PC-3 (cell line): ENCODE data around the gene SLC51A. TPM values are rescaled to one million over a fixed set of nuclear protein-coding genes. Genes with fewer than 3 reads are reported as not detected.

ENCODE experiments used
- ATAC-seq: fragments of 200-7000 bp; cut with Tn5 transposase; 2 replicates; pipeline ENCODE4 v1.9.1; 2020; ENCODE audit warnings: mild to moderate bottlenecking, moderate library complexity
- BruUV-seq: library from RNA; stranded (reverse); fragments of 400-500 nt; replicated peaks from 2 replicates; lab custom pipeline; 2021; lab: Mats Ljungman, UMichigan
- CTCF ChIA-PET: fragments of 300-600 bp; sonication (Branson Sonifier 250); formaldehyde crosslinking; loops from one replicate; lab custom pipeline; 2022; ENCODE audit warnings: antibody characterized with exemption; lab: Charles Lee
- POLR2A ChIA-PET: fragments of 300-600 bp; sonication (Branson Sonifier 250); formaldehyde crosslinking; loops from one replicate; lab custom pipeline; 2022; ENCODE audit warnings: antibody characterized with exemption; ENCODE audit not compliant: unreplicated experiment; lab: Charles Lee
- DNase-seq: peaks from one replicate; pipeline ENCODE4 v3.0.0-alpha.2; 2015
- H2AFZ ChIP-seq: fragments of 300-600 bp; sonication (generic); 2 replicates; pipeline ENCODE4 v1.6.0; 2016; ENCODE audit warnings: antibody characterized with exemption, low read length
- H3F3A ChIP-seq: fragments of 300-600 bp; sonication (generic); one replicate; pipeline ENCODE4 v1.6.0; 2017; ENCODE audit warnings: antibody characterized with exemption, low read length, control low read depth, mild to moderate bottlenecking; ENCODE audit not compliant: unreplicated experiment
- H3K27ac ChIP-seq: fragments of 300-600 bp; sonication (generic); 2 replicates; pipeline ENCODE4 v1.5.1; 2016; ENCODE audit warnings: mild to moderate bottlenecking, low read length
- H3K27me3 ChIP-seq: fragments of 300-600 bp; sonication (generic); 2 replicates; pipeline ENCODE4 v1.6.1; 2016; ENCODE audit warnings: low read length, mixed read lengths
- H3K36me3 ChIP-seq: fragments of 300-600 bp; sonication (generic); 2 replicates; pipeline ENCODE4 v1.6.1; 2016; ENCODE audit warnings: low read depth, mixed run types, low read length, mixed read lengths
- H3K4me1 ChIP-seq: fragments of 300-600 bp; sonication (generic); 2 replicates; pipeline ENCODE4 v1.5.1; 2016; ENCODE audit warnings: low read length; ENCODE audit not compliant: insufficient read depth
- H3K4me2 ChIP-seq: fragments of 300-600 bp; sonication (generic); 2 replicates; pipeline ENCODE4 v1.6.0; 2016; ENCODE audit warnings: low read length
- H3K4me3 ChIP-seq: fragments of 300-600 bp; sonication (generic); 2 replicates; pipeline ENCODE4 v1.5.1; 2016; ENCODE audit warnings: mild to moderate bottlenecking, low read length, mixed read lengths
- H3K79me2 ChIP-seq: fragments of 300-600 bp; sonication (generic); 2 replicates; pipeline ENCODE4 v1.6.1; 2017; ENCODE audit warnings: low read length, mixed read lengths
- H3K9ac ChIP-seq: fragments of 300-600 bp; sonication (generic); 2 replicates; pipeline ENCODE4 v1.6.0; 2016; ENCODE audit warnings: mild to moderate bottlenecking, low read length
- H3K9me2 ChIP-seq: fragments of 300-600 bp; sonication (generic); replicated peaks from 2 replicates; pipeline ENCODE4 v1.6.1; 2016; ENCODE audit warnings: mixed run types, low read length, mixed read lengths
- H3K9me3 ChIP-seq: fragments of 300-600 bp; sonication (generic); 2 replicates; pipeline ENCODE4 v1.6.1; 2016; ENCODE audit warnings: low read length, mixed read lengths
- H4K20me1 ChIP-seq: fragments of 300-600 bp; sonication (generic); 2 replicates; pipeline ENCODE4 v1.6.1; 2016; ENCODE audit warnings: low read length, mixed read lengths
- CTCF ChIP-seq: fragments of 300-600 bp; sonication (generic); conservative IDR thresholded peaks from 2 replicates; pipeline ENCODE4 v1.5.1; 2017; ENCODE audit warnings: antibody characterized with exemption, low read depth, mild to moderate bottlenecking, low read length
- EZH2 ChIP-seq: fragments of 300-600 bp; sonication (generic); IDR thresholded peaks from one replicate; pipeline ENCODE4 v1.6.1; 2017; ENCODE audit warnings: antibody characterized with exemption, mild to moderate bottlenecking, low read length; ENCODE audit not compliant: unreplicated experiment
- EZH2phosphoT487 ChIP-seq: fragments of 300-600 bp; sonication (generic); IDR thresholded peaks from 2 replicates; pipeline ENCODE4 v1.6.1; 2018; ENCODE audit warnings: mild to moderate bottlenecking, antibody characterized with exemption, low read length, borderline replicate concordance
- intact Hi-C: fragments of 100-400 bp; cut with micrococcal nuclease; formaldehyde crosslinking; loops from 2 replicates; pipeline ENCODE4 v1.9.0; 2023
- total RNA-seq: library from RNA; depleted of rRNA; stranded (reverse); fragments of >200 nt; gene quantifications from 2 replicates; pipeline ENCODE4 v1.2.3, GENCODE V29; 2014

Gene SLC51A
- total RNA-seq, 1 experiment from 2014 or later: 9.7 TPM

- DNase-seq (no peak), ATAC-seq (no peak)
- no TSS peak for BruUV-seq
These were observed 5.4 kb upstream of the SLC51A start, which contains the start of gene ZDHHC19 for GRCh38 chr3:196210673-196211556. Gene ZDHHC19, minus strand, starts transcription at chr3:196211400. Its CDS starts 85 bp downstream, at chr3:196211315.

GRCh38 chr3:196214783-196215441 is 1.4 kb upstream of the SLC51A start:
- Histone ChIP-seq H3K9ac (no peak overlapping the region), H3K9me3 (no peaks in the 10 kb centered on the region), H3K27ac (no peak overlapping the region), H3K79me2 (peaks cover 10% of the 10 kb centered on the region; the same call in 1 of the 2 replicates), H3K27me3 (no peaks in the 10 kb centered on the region), H3K4me2 (no peak overlapping the region), H3F3A (no peaks in the 10 kb centered on the region), H3K4me3 (no peak overlapping the region), H3K36me3 (no peaks in the 10 kb centered on the region), H3K9me2 (no peaks in the 10 kb centered on the region), H2AFZ (no peak overlapping the region), H3K4me1 (peaks cover 35% of the 10 kb centered on the region), H4K20me1 (no peaks in the 10 kb centered on the region)
- no TSS peak for BruUV-seq
- CTCF ChIA-PET: no interaction called here
- DNase-seq (no peak), ATAC-seq (no peak)
- POLR2A ChIA-PET: no interaction called here
- intact Hi-C loops: no loop called here
- TF ChIP-seq EZH2phosphoT487 (no peak), CTCF (no peak), EZH2 (no peak)

More at GRCh38 chr3:196210673-196211556, 5.4 kb upstream of the SLC51A start, which contains the start of gene ZDHHC19:
- Histone ChIP-seq H3K4me2 (no peak within 1 kb of the TSS), H3K4me1 (peaks cover 4% of the 10 kb centered on the region), H4K20me1 (no peaks in the 10 kb centered on the region), H3K27ac (no peak within 1 kb of the TSS), H3K36me3 (no peaks in the 10 kb centered on the region), H2AFZ (no peak within 1 kb of the TSS), H3K9ac (no peak within 1 kb of the TSS), H3K27me3 (no peaks in the 10 kb centered on the region), H3K9me2 (no peaks in the 10 kb centered on the region), H3K4me3 (no peak within 1 kb of the TSS), H3K79me2 (no peaks in the 10 kb centered on the region), H3K9me3 (no peaks in the 10 kb centered on the region), H3F3A (no peaks in the 10 kb centered on the region)
- ChIA-PET CTCF (no interaction called here), POLR2A (no interaction called here)
- intact Hi-C loops: no loop called here
- no peak for TF ChIP-seq CTCF
- no peak for TF ChIP-seq EZH2
- no peak for TF ChIP-seq EZH2phosphoT487
